A172 (cell line): ENCODE data around the gene CCDC183. TPM values are rescaled to one million over a fixed set of nuclear protein-coding genes. Genes with fewer than 3 reads are reported as not detected.
"Not testable (repeated sequence)": the region's sequence is repeated elsewhere in the genome, so short reads cannot be mapped to it uniquely, and the experiment has no call there.

Source experiments
- DNase-seq: peaks from one replicate; pipeline ENCODE4 v3.0.0-alpha.2; 2015; ENCODE audit warnings: low spot score
- total RNA-seq: library from RNA; depleted of rRNA; stranded (reverse); fragments of >200 nt; shearing (Covaris generic); gene quantifications from 2 replicates; pipeline ENCODE4 v1.2.3, GENCODE V29; 2014

The CCDC183 gene
- total RNA-seq, 1 experiment from 2014 or later, result 0.45 TPM

DNA sequence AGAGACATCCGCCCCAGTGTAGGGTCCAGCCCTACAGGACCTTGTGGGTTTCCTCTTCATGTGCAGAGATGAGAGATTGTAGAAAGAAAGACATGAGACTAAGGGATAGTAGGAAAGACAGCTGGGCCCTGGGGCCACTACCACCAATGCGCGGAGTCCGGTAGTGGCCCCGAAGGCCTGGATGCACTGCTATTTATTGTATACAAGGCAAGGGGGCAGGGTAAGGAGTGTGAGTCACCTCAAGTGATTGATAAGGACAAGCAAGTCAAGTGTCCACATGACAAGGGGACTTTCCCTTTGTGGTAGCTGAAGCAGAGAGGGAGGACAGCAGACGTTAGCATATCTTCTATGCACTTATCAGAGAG lies 11.2 kb upstream of the CCDC183 start:
- DNase-seq, result peak; percentile 59

DNA sequence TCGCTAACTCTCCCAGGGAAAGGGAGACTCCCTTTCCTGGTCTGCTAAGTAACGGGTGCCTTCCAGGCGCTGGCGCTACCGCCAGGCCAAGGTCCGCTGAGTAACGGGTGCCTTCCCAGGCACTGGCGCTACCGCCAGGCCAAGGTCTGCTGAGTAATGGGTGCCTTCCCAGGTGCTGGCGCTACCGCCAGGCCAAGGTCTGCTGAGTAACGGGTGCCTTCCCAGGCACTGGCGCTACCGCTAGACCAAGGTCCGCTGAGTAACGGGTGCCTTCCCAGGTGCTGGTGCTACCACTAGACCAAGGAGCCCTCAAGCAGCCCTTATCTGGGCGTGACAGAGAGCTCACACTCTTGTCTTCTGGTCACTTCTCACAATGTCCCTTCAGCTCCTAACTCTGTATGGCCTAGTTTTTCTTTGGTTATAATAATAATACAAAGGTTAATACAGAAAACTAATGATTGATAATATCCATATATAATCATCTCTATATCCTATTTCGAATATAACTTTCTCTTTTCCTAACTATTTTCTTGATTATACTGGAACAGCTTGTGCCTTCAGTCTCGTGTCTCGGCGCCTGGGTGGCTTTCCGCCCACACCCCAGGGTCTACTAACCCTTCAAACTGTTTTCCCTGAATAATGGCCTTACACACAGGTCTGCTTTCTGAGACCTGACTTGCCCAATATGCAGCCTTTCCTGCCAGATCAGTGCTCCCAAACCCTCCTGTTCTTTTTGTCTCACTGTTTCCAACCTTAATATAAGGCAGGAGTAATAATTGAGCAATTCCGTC lies 10.4 kb upstream of the CCDC183 start:
- not testable (repeated sequence) for DNase-seq

DNA sequence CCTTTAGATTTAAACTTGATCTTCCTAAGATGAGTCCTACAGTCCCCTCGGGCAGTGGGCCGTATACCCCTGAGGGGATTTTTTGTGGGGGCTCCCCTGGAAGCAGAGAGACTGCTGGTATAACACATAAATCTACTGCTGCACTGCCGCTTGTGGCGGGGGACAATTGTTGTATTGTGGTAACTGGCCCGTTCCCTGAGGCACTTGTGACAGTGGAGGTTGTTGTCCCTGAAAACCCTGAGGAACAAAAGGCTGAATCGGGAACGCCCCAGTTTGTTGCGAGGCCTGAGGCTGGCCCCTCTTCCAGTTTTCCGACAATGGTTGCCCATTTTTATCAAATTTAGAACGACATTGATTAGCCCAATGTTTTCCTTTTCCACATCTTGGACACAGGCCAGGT lies 9.7 kb upstream of the CCDC183 start:
- DNase-seq, result no peak

DNA sequence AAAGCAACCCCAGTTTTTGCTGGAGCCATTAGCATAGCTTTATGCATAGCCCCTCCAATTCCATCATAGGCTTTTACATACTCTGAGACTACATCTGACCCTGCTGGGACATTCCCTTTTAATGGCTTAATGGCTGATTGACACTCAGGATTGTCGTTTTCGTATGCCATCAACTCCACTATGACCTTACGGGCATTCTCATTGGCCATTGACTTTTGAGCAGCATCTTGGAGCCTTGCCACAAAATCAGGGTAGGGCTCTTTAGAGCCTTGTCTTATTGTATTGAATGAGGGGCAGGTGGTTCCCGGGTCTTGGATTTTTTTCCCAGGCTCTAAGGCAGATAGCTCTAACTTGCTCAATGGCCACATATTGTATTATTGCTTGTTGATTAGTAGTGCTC lies 9.2 kb upstream of the CCDC183 start:
- DNase-seq, result not testable (repeated sequence)

DNA sequence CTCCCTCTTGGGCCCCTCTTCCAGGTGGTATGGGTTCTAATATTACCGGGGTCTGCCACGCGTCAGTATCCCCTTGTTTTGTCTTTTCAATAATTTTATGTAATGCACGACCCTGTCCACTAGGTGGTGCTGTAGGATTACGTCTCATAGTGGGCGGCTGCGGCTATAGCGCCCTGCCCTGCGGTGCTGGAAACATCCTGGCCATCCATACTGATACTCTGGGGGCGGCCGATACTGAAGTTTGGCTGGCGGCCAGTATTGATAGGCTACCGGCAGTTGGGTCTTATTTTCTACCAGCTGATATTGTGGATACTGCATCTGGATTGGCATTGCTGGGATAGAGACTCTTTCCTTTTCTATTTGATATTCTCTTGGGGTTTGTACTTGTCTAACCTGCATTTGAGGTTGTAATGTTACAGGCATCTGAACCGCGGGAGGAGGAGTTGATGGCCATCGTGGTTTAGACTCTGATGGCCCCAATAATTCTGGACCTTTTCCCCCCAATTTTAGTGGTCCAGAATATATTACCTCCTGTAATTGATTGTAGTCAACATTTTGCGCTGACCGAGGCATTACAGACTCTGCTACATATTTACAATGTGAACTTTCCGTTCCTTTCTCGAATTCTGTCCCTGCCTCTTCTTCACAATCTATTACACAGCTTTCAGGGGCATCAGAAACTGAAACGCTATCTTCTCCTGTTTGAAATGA lies 8.3 kb upstream of the CCDC183 start:
- DNase-seq, result peak; percentile 69

DNA sequence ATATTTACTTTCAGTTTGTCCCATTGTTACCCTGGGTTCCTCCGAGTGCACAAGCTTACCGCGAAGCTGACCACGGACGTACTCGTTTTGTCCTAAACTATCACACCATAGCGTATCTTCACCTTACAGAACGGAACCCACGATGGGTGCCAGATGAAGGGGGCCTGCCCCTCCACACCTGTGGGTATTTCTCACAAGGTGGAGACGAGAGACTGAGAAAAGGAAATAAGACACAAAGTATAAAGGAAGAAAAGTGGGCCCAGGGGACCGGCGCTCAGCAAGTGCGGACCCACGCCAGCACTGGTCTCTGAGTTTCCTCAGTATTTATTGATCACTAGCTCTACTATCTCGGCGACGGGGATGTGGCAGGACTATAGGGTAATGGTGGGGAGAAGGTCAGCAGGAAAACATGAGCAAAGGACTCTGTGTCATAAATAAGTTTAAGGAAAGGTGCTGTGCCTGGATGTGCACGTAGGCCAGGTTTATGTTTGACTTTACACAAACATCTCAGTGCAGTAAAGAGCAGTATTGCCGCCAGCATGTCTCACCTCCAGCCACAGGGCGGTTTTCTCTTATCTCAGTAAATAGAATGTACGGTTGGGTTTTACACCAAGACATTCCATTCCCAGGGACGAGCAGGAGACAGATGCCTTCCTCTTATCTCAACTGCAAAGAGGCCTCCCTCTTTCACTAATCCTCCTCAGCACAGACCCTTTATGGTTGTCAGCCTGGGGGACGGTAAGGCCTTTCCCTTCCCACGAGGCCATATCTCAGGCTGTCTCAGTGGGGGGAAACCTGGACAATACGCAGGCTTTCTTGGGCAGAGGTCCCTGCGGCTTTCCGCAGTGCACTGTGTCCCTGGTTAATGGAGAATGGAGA lies 7.3 kb upstream of the CCDC183 start:
- not testable (repeated sequence) for DNase-seq

DNA sequence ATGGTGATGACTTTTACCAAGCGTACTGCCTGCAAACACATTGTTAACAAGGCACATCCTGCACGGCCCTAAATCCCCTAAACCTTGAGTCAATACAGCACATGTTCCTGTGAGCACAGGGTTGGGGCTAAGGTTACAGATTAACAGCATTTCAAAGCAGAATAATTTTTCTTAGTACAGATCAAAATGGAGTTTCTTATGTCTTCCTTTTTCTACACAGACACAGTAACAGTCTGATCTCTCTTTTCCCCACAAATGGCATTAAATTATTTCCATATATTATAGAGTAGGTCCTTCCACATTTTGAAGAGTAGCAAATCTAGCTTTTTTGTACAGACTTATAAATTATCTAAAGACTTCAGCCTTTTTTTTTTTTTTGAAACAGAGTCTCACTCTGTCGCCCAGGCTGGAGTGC lies 6.6 kb upstream of the CCDC183 start:
- no peak for DNase-seq

DNA sequence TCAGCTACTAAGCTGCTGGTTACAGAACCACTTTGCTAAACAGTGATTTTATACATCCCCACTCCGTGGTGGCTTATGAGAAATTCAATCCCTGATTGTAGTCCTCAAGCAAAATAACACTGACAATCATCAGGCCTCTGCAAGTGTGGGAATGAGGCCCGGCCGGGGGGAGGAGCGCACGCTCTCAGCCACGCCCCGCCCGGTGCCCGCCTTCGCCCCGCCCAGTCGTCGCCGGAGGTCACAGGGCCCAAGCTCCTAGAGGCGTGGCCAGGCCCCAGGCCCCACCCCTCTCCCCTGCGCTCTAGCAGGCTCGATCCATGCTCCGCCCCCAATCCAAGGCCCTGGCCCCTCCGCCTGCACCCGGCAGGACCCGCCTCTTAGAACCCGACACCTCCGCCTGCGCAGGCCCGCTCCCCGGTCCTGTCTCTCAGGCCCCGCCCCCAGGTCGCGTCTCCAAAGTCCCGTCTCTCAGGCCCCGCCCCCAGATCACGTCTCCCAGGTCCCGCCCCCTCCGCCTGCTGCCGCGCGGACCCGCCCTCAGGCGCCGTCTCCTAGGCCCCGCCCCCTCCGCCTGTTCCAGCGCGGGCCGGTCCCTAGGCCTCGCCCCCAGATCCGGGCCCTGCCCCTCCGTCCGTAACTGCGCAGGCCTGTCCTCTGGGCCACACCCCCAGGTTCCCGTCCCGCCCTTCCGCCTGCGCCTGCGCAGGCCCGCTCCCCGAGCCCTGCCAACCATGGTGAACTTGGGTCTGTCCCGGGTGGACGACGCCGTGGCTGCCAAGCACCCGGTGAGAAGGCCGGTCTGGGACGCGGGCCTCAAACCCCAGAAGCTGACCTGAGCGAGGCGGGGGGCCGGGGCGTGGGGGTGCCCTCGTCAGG lies 5.3 kb upstream of the CCDC183 start, which contains the start of gene TMEM141:
Gene TMEM141, plus strand, starts transcription at position 705 of the 876 bp plus-strand sequence. Its CDS starts 27 bp downstream, at position 732.
- peak; percentile 100 for DNase-seq

DNA sequence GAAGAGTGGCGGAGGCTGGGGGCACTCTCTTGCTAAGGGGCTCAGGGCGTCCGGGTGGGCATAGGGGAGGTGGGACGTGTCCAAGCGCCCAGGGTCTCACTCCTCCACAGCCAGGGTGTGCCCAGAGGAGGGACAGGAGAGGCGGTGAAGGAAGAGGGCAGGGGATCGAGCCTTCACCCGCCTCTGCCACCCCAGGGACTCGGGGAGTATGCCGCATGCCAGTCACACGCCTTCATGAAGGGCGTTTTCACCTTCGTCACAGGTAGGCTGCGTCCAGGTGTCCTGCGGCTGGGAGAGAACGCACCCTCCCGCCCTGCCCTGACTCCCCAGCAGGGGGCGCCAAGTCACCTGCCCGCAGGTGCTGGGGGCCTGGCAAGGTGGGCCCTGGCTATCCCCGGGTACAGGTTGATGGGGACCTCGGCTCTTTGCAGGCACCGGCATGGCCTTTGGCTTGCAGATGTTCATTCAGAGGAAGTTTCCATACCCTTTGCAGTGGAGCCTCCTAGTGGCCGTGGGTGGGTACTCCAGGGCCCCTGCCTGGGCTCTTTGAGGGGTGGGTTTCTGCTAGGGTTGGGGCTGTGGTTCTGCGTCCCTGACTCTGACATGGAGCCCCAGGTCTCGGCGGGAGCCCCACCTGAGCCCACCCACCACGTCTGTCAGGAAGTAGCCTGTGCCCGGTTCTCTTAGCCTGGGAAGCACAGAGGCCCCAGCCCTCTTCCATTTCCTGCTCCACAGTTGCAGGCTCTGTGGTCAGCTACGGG lies 4.4 kb upstream of the CCDC183 start:
- peak; percentile 45 for DNase-seq

DNA sequence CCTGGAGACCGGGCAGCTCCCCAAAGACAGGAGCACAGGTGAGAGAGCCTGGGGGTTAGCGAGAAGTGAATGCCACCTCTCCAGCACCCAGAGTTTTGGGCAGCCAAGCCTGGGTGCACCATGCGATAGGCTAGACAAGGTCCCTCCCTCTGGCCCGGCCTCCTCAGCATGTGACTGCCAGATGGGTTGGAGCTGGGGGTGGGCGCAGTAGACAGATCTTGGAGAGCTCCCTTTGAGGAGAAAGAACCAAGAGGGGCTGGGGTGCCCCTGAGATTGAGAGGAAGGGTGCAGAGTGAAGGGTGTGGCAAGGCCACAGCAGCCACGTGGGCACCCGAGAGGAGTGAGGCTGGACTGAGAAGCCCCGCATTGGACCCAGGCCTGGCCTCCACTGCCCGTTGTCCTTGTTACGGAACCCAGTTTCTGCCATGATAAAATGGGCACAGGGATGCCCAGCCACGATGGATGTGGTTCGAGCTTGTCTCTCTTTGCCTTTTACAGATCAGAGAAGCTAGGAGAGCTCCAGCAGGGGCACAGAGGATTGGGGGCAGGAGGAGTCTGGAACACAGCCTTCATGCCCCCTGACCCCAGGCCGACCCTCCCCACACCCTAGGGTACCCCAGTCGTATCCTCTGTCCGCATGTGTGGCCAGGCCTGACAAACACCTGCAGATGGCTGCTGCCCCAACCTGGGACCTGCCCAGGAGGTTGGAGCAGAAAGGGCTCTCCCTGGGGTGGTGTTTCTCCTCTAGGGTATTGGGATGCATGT lies 3.6 kb upstream of the CCDC183 start:
- DNase-seq, result no peak

DNA sequence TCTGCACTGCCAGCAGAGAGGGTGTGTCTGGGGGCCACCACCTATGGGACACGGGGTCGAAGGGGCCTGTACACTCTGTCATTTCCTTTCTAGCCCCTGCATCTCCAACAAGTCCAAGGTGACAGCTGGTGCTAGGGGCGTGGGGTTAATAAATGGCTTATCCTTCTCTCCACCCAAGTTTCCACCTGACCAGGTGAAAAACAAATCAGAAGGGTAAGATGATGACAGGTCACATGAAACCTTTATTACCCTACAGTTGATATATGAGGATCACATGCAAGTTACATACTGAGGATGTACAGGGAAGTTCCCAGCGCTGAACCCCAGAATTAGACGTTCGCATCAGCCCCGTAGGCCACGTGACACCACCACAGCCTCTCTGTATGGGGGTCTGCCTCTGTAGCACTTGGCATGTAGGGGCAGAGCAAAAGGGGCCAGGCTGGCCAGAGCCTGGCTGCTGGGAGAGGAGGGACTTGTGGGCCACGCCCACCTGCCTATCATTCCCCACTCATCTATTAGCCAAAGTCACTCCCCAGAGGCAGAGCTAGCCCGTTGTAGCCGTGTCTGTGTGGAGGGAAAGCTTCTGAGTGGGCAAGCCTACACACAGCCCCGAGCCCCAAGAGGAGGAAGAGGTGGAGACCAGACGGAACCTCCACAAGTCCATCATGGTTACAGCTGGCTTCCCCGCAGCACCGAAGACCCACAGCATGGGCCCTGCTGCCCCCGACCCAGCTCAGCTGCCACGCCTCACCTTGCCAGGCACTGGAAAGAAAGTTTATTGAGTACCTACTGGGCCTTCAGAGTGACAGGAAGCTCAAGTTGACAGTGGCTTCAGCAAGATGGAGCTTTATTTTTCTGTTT lies 2.8 kb upstream of the CCDC183 start:
- no peak for DNase-seq

DNA sequence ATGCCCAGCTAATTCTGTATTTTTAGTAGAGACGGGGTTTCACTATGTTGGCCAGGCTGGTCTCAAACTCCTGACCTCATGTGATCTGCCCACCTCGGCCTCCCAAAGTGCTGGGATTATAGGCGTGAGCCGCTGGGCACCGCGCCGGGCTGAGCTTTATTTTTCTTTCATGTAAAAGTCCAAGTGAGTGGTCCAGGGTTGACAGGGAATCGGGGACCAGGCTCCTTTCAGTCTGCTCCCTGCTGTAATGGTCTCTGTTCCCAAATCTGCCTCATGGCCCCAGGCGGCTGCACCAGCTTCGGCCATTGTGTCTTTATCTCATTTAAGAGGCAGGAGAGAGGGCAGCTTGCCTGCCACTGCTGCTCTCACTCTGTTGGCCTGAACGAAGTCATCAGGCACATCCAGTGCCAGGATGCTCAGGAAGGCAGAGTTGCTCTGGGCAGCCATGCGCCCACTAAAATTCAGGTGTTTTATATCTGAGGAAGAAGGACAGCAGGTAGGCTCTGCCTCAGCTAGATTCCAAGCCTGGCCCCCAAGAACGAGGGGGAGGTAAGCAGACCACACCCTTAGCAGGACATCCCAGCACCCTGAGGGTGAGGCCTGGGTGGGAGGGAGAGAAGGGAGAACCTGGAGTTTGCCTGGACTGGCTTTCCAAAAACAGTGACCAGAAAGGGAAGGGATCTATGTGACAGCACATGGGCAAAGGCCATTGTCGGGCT lies 1.7 kb upstream of the CCDC183 start:
- no peak for DNase-seq

DNA sequence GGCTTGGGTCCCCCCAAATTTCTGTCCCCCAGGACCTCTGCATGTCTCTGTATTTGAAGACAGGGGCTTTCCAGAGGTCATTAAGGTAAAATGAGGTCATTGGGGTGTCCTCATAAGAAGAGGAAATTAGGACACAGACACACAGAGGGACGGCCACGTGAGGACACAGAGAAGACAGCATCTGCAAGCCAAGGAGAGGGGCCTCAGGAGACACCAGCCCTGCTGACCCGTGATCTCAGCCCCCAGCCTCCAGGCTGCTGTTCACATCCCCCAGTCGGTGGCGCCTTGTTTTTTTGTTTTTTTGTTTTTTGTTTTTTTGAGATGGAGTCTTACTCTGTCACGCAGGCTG lies 1.2 kb upstream of the CCDC183 start:
- DNase-seq, result no peak

DNA sequence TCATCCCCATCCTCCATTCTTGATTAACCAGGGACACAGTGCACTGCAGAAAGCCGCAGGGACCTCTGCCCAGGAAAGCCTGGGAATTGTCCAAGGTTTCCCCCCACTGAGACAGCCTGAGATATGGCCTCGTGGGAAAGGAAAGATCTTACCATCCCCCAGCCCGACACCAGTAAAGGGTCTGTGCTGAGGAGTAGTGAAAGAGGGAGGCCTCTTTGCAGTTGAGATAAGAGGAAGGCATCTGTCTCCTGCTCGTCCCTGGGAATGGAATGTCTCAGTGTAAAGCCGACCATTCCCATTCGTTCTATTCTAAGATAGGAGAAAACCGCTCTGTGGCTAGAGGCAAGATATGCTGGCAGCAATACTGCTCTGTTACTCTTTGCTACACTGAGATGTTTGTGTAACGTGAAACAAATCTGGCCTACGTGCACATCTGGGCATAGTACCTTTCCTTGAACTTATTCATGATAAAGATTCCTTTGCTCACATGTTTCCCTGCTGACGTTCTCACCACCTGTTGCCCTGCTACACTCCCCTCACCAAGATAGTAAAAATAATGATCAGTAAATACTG lies 723 bp downstream of the CCDC183 start:
- DNase-seq, result not testable (repeated sequence)

DNA sequence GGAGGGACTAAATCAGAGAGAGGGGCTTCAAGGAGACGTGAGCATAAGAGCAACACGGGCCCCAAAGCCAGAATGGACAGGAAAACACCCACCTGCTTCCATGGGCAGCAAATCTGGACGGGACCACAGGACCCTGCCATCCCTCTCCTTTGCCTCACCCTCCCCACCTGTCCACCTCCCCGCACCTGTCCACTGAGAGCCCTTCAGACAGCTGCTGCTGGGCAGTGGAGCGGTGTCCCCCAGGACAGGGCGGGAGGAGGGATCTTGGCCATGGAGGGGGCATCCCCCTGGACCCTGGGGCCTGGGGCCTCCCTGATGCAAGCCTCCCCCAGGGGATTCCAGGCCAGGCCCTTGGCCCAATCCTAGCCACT lies 2.6 kb downstream of the CCDC183 start:
- DNase-seq, result no peak

DNA sequence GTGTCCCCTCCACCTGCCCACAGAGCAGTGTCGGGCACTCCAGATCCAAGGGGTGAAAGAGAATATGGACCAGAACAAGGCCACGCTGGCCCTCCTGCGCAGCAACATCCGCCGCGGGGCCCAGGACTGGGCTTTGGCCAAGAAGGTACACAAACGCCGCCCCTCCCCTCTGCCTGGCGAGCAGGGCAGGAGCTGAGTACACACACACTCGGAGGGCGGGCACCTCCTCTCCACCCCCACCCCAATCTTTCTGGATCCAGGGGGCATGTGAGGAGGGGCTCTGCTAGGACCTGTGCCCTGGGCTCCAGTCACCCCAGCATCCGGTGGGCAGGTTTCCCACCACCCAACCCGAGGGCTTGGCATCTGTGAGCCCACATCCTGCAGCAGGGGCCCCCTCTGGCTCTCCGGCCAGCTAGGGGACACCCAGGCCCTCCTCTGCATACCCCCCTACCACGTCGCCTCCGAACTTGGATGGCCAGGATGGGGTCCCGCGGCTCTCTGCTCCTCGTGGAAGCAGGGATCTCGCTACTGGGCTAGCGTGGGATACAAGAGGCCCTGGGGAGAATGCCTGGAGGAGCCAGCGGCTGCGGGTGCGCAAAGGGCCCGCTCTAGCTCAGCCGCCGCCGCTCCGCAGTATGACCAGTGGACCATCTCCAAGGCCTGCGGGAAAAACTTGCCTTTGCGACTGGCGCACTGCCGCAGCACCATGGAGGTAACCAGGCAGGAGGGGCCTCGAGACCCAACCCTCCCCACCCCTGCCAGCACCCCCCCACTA lies 3.1 kb downstream of the CCDC183 start:
- DNase-seq, result no peak
